ENCODE measurements around the gene TBX2.

The TBX2 gene

GRCh38 chr17:61412860-61413660 lies 13.4 kb downstream of the TBX2 start:
- no peak for DNase-seq (ENCODE audit: low read depth in 2 of 2, low spot score in 1 of 2)

GRCh38 chr17:61413661-61414126 lies 14.1 kb downstream of the TBX2 start:
- no peak for DNase-seq (ENCODE audit: low read depth in 2 of 2, low spot score in 1 of 2)

GRCh38 chr17:61414141-61414935 lies 14.7 kb downstream of the TBX2 start:
- DNase-seq (ENCODE audit: low read depth in 2 of 2, low spot score in 1 of 2), result no peak

GRCh38 chr17:61414936-61415251 lies 15.3 kb downstream of the TBX2 start:
- no peak for DNase-seq (ENCODE audit: low read depth in 2 of 2, low spot score in 1 of 2)

GRCh38 chr17:61415374-61416210 lies 15.9 kb downstream of the TBX2 start:
- no peak for DNase-seq (ENCODE audit: low read depth in 2 of 2, low spot score in 1 of 2)

- no peak for DNase-seq (ENCODE audit: low read depth in 2 of 2, low spot score in 1 of 2)
Observed at GRCh38 chr17:61416211-61416539, 16.5 kb downstream of the TBX2 start.

GRCh38 chr17:61416540-61417363 lies 17.1 kb downstream of the TBX2 start:
- no peak for DNase-seq (ENCODE audit: low read depth in 2 of 2, low spot score in 1 of 2)

GRCh38 chr17:61418449-61418848 lies 18.8 kb downstream of the TBX2 start:
- no peak for DNase-seq (ENCODE audit: low read depth in 2 of 2, low spot score in 1 of 2)

GRCh38 chr17:61419496-61420046 lies 19.9 kb downstream of the TBX2 start:
- no peak for DNase-seq (ENCODE audit: low read depth in 2 of 2, low spot score in 1 of 2)

GRCh38 chr17:61420052-61420451 lies 20.4 kb downstream of the TBX2 start:
- no peak for DNase-seq (ENCODE audit: low read depth in 2 of 2, low spot score in 1 of 2)

- DNase-seq (ENCODE audit: low read depth in 2 of 2, low spot score in 1 of 2), result no peak
Observed at GRCh38 chr17:61420745-61421398, 21.2 kb downstream of the TBX2 start.

- no peak for DNase-seq (ENCODE audit: low read depth in 2 of 2, low spot score in 1 of 2)
Observed at GRCh38 chr17:61421460-61421859, 21.8 kb downstream of the TBX2 start.

GRCh38 chr17:61422116-61422799 lies 22.6 kb downstream of the TBX2 start:
- DNase-seq (ENCODE audit: low read depth in 2 of 2, low spot score in 1 of 2), result no peak

- no peak for DNase-seq (ENCODE audit: low read depth in 2 of 2, low spot score in 1 of 2)
Observed at GRCh38 chr17:61422869-61423268, 23.2 kb downstream of the TBX2 start.

GRCh38 chr17:61423967-61424649 lies 24.5 kb downstream of the TBX2 start:
- DNase-seq (ENCODE audit: low read depth in 2 of 2, low spot score in 1 of 2), result no peak

- no peak for DNase-seq (ENCODE audit: low read depth in 2 of 2, low spot score in 1 of 2)
Observed at GRCh38 chr17:61425682-61426481, 26.2 kb downstream of the TBX2 start.

- no peak for DNase-seq (ENCODE audit: low read depth in 2 of 2, low spot score in 1 of 2)
Observed at GRCh38 chr17:61426482-61427304, 27.1 kb downstream of the TBX2 start.

All from stimulated activated CD8-positive, alpha-beta memory T cell treated with anti-CD3 and anti-CD28 coated beads, Interleukin-4, amount 100 ng/mL, for 1 hour (primary cell).